NCI-H526 (cell line): ENCODE data around the gene ARHGAP22.
A peak's percentile ranks its signal among the peaks of the same experiment; 100 is the strongest.

Experiments used
- DNase-seq, 2 experiments: peaks; one replicate each; lab custom pipeline; 2025; lab: John Stamatoyannopoulos, UW

ARHGAP22 gene

GRCh38 chr10:48533540-48533939 lies 71.3 kb downstream of the ARHGAP22 start:
- DNase-seq: no peak

GRCh38 chr10:48531486-48531885 lies 73.4 kb downstream of the ARHGAP22 start:
- no peak for DNase-seq

- no peak for DNase-seq
Measured at GRCh38 chr10:48529331-48529730, 75.5 kb downstream of the ARHGAP22 start.

- DNase-seq: no peak
Measured at GRCh38 chr10:48527756-48528155, 77.1 kb downstream of the ARHGAP22 start.

GRCh38 chr10:48526846-48527505 lies 77.9 kb downstream of the ARHGAP22 start:
- DNase-seq: no peak

- DNase-seq: no peak
Measured at GRCh38 chr10:48526011-48526821, 78.7 kb downstream of the ARHGAP22 start.

- DNase-seq: no peak
Measured at GRCh38 chr10:48525113-48525512, 79.8 kb downstream of the ARHGAP22 start.

GRCh38 chr10:48523820-48524758 lies 80.8 kb downstream of the ARHGAP22 start:
- peak in 1 of 2 experiments; percentile 43 for DNase-seq

- DNase-seq: peak in 1 of 2 experiments; percentile 43
Measured at GRCh38 chr10:48523212-48523819, 81.6 kb downstream of the ARHGAP22 start.

- DNase-seq: no peak
Measured at GRCh38 chr10:48522011-48522765, 82.7 kb downstream of the ARHGAP22 start.

GRCh38 chr10:48520594-48520993 lies 84.3 kb downstream of the ARHGAP22 start:
- DNase-seq: no peak

GRCh38 chr10:48520184-48520506 lies 84.7 kb downstream of the ARHGAP22 start:
- DNase-seq: no peak

GRCh38 chr10:48519481-48520183 lies 85.2 kb downstream of the ARHGAP22 start:
- no peak for DNase-seq

- DNase-seq: no peak
Measured at GRCh38 chr10:48518986-48519385, 85.9 kb downstream of the ARHGAP22 start.

GRCh38 chr10:48517911-48518811 lies 86.7 kb downstream of the ARHGAP22 start:
- DNase-seq: no peak

- no peak for DNase-seq
Measured at GRCh38 chr10:48517482-48517881, 87.4 kb downstream of the ARHGAP22 start.

- no peak for DNase-seq
Measured at GRCh38 chr10:48516911-48517310, 88.0 kb downstream of the ARHGAP22 start.

- DNase-seq: no peak
Measured at GRCh38 chr10:48514916-48515315, 90.0 kb downstream of the ARHGAP22 start.

GRCh38 chr10:48514255-48514654 lies 90.6 kb downstream of the ARHGAP22 start:
- no peak for DNase-seq

- DNase-seq: no peak
Measured at GRCh38 chr10:48512861-48513260, 92.0 kb downstream of the ARHGAP22 start.
